HepG2 (cell line): Measurements from ENCODE around the gene MTHFD2L. TPM values are rescaled to one million over a fixed set of nuclear protein-coding genes. Genes with fewer than 3 reads are reported as not detected.

Source experiments
- ATRX ChIP-seq: sonication (generic); formaldehyde crosslinking; IDR thresholded peaks from 2 replicates; pipeline ENCODE4 v1.4.0; 2020; ENCODE audit warnings: missing genetic modification reagents, borderline replicate concordance
- CEBPG ChIP-seq: IDR thresholded peaks from 2 replicates; pipeline ENCODE4 v1.6.1; 2016
- CHD4 ChIP-seq: fragments of 200-600 bp; sonication (generic); IDR thresholded peaks from 2 replicates; pipeline ENCODE4 v1.7.0; 2017; ENCODE audit warnings: mild to moderate bottlenecking, low read length, borderline replicate concordance
- ELF3 ChIP-seq: IDR thresholded peaks from 2 replicates; pipeline ENCODE4 v1.6.1; 2016; ENCODE audit warnings: missing genetic modification reagents, missing compliant biosample characterization
- GTF3A ChIP-seq: sonication (generic); formaldehyde crosslinking; conservative IDR thresholded peaks from 2 replicates; pipeline ENCODE4 v1.4.0; 2020; ENCODE audit warnings: mild to moderate bottlenecking, missing genetic modification reagents
- IRF2 ChIP-seq: IDR thresholded peaks from 2 replicates; pipeline ENCODE4 v1.6.1; 2018; ENCODE audit warnings: missing genetic modification reagents, missing compliant biosample characterization
- KAT8 ChIP-seq: IDR thresholded peaks from 2 replicates; pipeline ENCODE4 v1.6.1; 2016; ENCODE audit warnings: missing genetic modification reagents, missing compliant biosample characterization
- KDM3A ChIP-seq: IDR thresholded peaks from 2 replicates; pipeline ENCODE4 v1.6.1; 2018; ENCODE audit warnings: low read depth, missing compliant biosample characterization
- KLF12 ChIP-seq: sonication (generic); formaldehyde crosslinking; IDR thresholded peaks from 2 replicates; pipeline ENCODE4 v1.4.0; 2020; ENCODE audit warnings: missing genetic modification reagents, borderline replicate concordance
- NAIF1 ChIP-seq: sonication (generic); formaldehyde crosslinking; IDR thresholded peaks from 2 replicates; pipeline ENCODE4 v1.5.0; 2020; ENCODE audit warnings: mild to moderate bottlenecking, missing genetic modification reagents, borderline replicate concordance
- SNAPC4 ChIP-seq: sonication (generic); formaldehyde crosslinking; IDR thresholded peaks from 2 replicates; pipeline ENCODE4 v1.4.0; 2020; ENCODE audit warnings: mild to moderate bottlenecking, missing genetic modification reagents
- TP53 ChIP-seq: sonication (generic); formaldehyde crosslinking; conservative IDR thresholded peaks from 2 replicates; pipeline ENCODE4 v1.4.0; 2020; ENCODE audit warnings: missing genetic modification reagents
- ZFP82 ChIP-seq: sonication (generic); formaldehyde crosslinking; IDR thresholded peaks from 2 replicates; pipeline ENCODE4 v1.5.1; 2020; ENCODE audit warnings: mild to moderate bottlenecking, missing genetic modification reagents, borderline replicate concordance
- ZNF24 ChIP-seq: fragments of 450-650 bp; IDR thresholded peaks from 2 replicates; pipeline ENCODE4 v1.6.1; 2017; ENCODE audit warnings: antibody characterized with exemption, mild to moderate bottlenecking
- ZNF350 ChIP-seq: sonication (generic); formaldehyde crosslinking; IDR thresholded peaks from 2 replicates; pipeline ENCODE4 v1.4.0; 2020; ENCODE audit warnings: mild to moderate bottlenecking, low read depth, missing genetic modification reagents, borderline replicate concordance
- ZNF430 ChIP-seq: sonication (generic); formaldehyde crosslinking; IDR thresholded peaks from 2 replicates; pipeline ENCODE4 v1.9.0; 2021; ENCODE audit warnings: mild to moderate bottlenecking, missing genetic modification reagents
- ZNF557 ChIP-seq: sonication (generic); formaldehyde crosslinking; IDR thresholded peaks from 2 replicates; pipeline ENCODE4 v1.4.0; 2020; ENCODE audit warnings: missing genetic modification reagents
- ZNF709 ChIP-seq: sonication (generic); formaldehyde crosslinking; IDR thresholded peaks from 2 replicates; pipeline ENCODE4 v1.5.0; 2020; ENCODE audit warnings: mild to moderate bottlenecking, missing genetic modification reagents
- ZNF878 ChIP-seq: sonication (generic); formaldehyde crosslinking; IDR thresholded peaks from 2 replicates; pipeline ENCODE4 v1.8.1; 2023; ENCODE audit warnings: mild to moderate bottlenecking, missing genetic modification reagents, moderate library complexity
- polyA plus RNA-seq, 8 experiments: library from polyadenylated mRNA; depleted of rRNA in 3 of 8; stranded (reverse) in 7 of 8; unstranded in 1 of 8; fragments of >200 nt; fragmentation: Illumina TruSeq in 4 of 8; extraction: Trizol in 4 of 8; gene quantifications; 2 replicates each; pipeline versions ENCODE4 v1.2.1 to v1.2.3, GENCODE V29; 2011 to 2016; ENCODE audit warnings: low read depth in 4 of 8, missing spikeins in 1 of 8, mixed read lengths in 1 of 8; ENCODE audit not compliant: insufficient read depth in 1 of 8
- total RNA-seq, 5 experiments: library from RNA; depleted of rRNA; stranded (reverse); fragments of >200 nt; fragmentation: Illumina TruSeq; extraction: Trizol; gene quantifications; 2 replicates each; pipeline ENCODE4 v1.2.3, GENCODE V29; 2016; ENCODE audit warnings: low read depth in 1 of 5

The MTHFD2L gene
- total and polyA plus RNA-seq, 2 of the 13 experiments (the other 11 are each of a cell fraction or from before 2014, with no cell fraction given): 10.5 to 14.9 TPM

DNA sequence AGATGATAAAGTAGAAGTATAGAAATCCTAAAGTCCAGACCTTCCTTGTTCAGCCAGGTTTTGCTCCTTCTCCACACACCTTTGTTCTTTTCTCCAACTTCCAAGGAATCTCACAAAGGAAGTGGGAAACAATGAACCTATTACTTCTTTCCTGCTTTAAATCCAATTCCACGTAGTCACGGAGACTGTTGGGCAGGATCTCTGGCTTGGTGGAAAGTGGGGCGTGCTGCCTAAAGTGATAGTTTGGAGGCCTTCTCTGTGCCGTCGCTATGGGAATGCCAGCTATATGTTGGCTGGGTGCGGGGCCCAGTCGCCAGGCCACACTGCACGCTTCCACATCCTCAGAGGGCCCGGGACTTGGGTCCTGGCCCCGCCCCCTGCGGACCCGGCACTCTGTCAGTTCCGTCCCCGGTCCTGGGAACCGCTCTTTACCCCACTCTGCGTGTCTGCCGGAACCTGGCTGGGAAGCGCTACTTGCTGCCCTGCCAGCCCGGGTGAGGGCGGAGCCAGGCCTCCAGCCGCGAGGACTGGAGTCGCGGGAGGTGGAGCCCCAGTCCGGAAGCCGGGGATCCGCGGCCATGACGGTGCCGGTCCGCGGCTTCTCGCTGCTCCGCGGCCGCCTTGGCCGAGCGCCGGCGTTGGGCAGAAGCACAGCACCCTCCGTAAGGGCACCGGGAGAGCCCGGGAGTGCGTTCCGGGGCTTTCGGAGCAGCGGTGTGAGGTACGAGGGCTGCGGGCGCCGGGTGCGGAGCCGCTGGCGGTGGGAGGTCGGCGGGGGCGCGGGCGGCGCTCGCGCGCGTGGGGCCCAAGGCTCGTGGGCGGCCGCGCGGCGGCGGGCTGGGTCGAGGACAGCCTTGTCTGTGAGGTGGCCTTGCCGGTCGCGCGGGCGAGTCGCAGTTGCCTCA, at the start of gene MTHFD2L (continued):
- TF ChIP-seq NAIF1 (CRISPR knock-in tag) (peak; percentile 94; the same call in 1 of the 2 replicates), ZNF878 (0 out of 2 replicates have a peak, but pooled peaks have one; percentile 50), KLF12 (CRISPR knock-in tag) (no peak), CHD4 (no peak), ZNF350 (CRISPR knock-in tag) (peak; percentile 93), ZNF709 (CRISPR knock-in tag) (no peak; the same call in 1 of the 2 replicates), CEBPG (no peak), ZNF430 (CRISPR knock-in tag) (peak; percentile 95), KDM3A (CRISPR knock-in tag) (peak; percentile 85), KAT8 (CRISPR knock-in tag) (peak; percentile 90), TP53 (CRISPR knock-in tag) (0 out of 2 replicates have a peak, but pooled peaks have one; percentile 50), ZFP82 (peak; percentile 80), GTF3A (CRISPR knock-in tag) (0 out of 2 replicates have a peak, but pooled peaks have one; percentile 51), ELF3 (CRISPR knock-in tag) (peak; percentile 77), ATRX (CRISPR knock-in tag) (no peak), ZNF557 (peak; percentile 82; the same call in 1 of the 2 replicates), SNAPC4 (CRISPR knock-in tag) (no peak), IRF2 (peak; percentile 87; the same call in 1 of the 2 replicates), ZNF24 (no peak)
